ENCODE measurements around the gene HTATSF1. TPM values are rescaled to one million over a fixed set of nuclear protein-coding genes. Genes with fewer than 3 reads are reported as not detected.

The HTATSF1 gene
- polyA plus RNA-seq, 3 donors = 1.9 to 20.5 (median 14.2) TPM

DNA sequence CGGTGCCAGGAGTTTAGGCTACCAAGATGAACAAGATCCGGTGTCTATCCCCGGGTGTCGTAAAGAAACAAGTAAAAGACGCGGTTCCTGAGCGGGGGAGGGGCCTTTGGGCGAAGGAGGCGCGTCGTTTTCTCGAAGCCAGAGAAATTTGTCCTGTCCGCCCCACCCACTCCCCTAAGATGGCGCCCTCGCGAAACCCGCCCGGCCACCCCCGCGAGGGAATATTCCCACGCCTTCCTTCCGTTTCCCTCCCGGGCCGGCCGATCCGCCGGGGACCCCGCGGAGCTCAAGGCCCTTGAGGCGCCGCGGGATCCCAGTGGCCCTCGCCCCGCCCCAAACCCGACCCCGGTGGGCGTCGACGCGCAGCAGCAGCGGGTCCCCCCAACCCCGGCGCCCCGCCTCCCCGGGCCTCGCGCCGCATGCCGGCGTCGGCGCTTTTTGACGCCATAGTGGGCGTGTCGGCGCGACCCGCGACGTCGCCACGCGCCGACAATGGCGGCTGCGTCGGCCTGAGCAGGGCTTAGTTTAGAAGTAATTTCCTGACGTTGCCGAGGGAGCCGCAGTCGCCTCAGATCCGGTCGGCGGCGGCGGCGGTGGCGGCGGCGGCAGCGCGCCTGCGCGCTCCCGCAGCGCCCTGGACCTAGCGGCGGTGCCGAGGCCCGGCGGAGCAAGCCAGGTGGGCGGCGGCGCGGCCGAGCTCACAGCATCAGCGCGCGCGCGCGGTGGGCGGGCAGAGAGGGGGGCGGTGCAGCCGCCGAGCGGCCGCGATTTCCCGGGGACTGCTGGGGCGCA lies 432 bp upstream of the HTATSF1 start:
- WGBS (ENCODE audit: insufficient coverage) = under 1% methylated on average over 54 of the region's 111 CpGs
- intact Hi-C loops (cut with micrococcal nuclease) = no loop called here
- Histone ChIP-seq H3K4me1 (ENCODE audit: control insufficient read depth in 1 of 2, insufficient read depth in 2 of 2, low read length in 2 of 2) (peaks cover 17 to 27% of the 10 kb centered on the region in 2 donors), H3K36me3 (replicated peaks in 1 of 2; ENCODE audit: control insufficient read depth in 1 of 2, insufficient read depth in 2 of 2, low read length in 2 of 2) (peaks cover 15 to 23% of the 10 kb centered on the region in 2 donors), H3K9me3 (replicated peaks in 1 of 2; ENCODE audit: control insufficient read depth in 1 of 2, insufficient read depth in 1 of 2, low read length in 2 of 2) (no peaks in the 10 kb centered on the region), H3K4me3 (replicated peaks in 1 of 3; ENCODE audit: low read depth in 2 of 3, low read length in 3 of 3) (peak overlapping the region; percentile 72 to 98 (median 80)), H3K27me3 (ENCODE audit: control insufficient read depth in 2 of 2, insufficient read depth in 2 of 2, low read length in 2 of 2) (no peaks in the 10 kb centered on the region), H3K79me2 (ENCODE audit: insufficient read depth, low read length) (peaks cover 15% of the 10 kb centered on the region), H3K27ac (ENCODE audit: low read depth in 1 of 2, low read length in 2 of 2) (peak overlapping the region; percentile 74 to 87), H3K9ac (ENCODE audit: insufficient read depth, low read length, poor library complexity, severe bottlenecking) (peak overlapping the region; percentile 72), H3K4me2 (replicated peaks; ENCODE audit: extremely low read depth, low read length, poor library complexity, severe bottlenecking) (peak overlapping the region; percentile 76), H4K20me1 (ENCODE audit: insufficient read depth, low read length) (no peaks in the 10 kb centered on the region), H2AFZ (ENCODE audit: insufficient read depth, low read depth, low read length, poor library complexity, severe bottlenecking) (peak overlapping the region; percentile 80)
- peak; percentile 79 to 83 (median 82) for DNase-seq
- Mint-ChIP-seq H3K4me3 (peak overlapping the region; percentile 85 to 91), H3K27ac (peak overlapping the region; percentile 92 to 97 (median 95)), H3K9me3 (peaks cover 0 to 6% (median 0%) of the 10 kb centered on the region in 7 donors), H3K27me3 (ENCODE audit: low read depth in 3 of 3) (peaks cover 0 to 6% (median 0%) of the 10 kb centered on the region in 3 donors), H3K36me3 (peaks cover 10 to 15% of the 10 kb centered on the region in 2 donors), H3K4me1 (peaks cover 26% of the 10 kb centered on the region)
- TF ChIP-seq, protein P1, sequence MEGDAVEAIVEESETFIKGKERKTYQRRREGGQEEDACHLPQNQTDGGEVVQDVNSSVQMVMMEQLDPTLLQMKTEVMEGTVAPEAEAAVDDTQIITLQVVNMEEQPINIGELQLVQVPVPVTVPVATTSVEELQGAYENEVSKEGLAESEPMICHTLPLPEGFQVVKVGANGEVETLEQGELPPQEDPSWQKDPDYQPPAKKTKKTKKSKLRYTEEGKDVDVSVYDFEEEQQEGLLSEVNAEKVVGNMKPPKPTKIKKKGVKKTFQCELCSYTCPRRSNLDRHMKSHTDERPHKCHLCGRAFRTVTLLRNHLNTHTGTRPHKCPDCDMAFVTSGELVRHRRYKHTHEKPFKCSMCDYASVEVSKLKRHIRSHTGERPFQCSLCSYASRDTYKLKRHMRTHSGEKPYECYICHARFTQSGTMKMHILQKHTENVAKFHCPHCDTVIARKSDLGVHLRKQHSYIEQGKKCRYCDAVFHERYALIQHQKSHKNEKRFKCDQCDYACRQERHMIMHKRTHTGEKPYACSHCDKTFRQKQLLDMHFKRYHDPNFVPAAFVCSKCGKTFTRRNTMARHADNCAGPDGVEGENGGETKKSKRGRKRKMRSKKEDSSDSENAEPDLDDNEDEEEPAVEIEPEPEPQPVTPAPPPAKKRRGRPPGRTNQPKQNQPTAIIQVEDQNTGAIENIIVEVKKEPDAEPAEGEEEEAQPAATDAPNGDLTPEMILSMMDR (IDR thresholded peaks at IDR 0.05) = no peak

DNA sequence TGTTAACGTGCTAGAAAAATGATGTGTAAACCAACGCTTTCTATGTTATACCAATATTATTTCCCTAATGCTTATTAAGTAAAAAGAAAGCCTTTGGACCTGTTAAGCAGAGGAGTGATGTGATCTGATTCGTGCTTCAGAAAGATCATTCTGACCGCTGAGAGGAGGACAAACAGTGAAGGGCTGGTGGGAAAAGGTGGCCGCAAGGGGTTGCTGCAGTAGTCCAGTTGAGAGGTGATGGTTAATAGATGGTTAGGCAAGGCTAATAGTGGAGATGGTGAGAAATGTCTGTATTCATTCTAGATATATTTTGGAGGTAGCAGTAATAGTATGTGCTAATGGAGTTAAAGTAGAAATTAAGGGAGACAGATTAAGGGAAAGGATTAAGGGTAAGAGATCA lies 21.7 kb downstream of the HTATSF1 start:
- Histone ChIP-seq H2AFZ (ENCODE audit: insufficient read depth, low read depth, low read length, poor library complexity, severe bottlenecking) (no peak overlapping the region), H3K4me3 (replicated peaks in 1 of 3; ENCODE audit: low read depth in 2 of 3, low read length in 3 of 3) (no peak overlapping the region), H3K27ac (ENCODE audit: low read depth in 1 of 2, low read length in 2 of 2) (no peak overlapping the region), H3K36me3 (replicated peaks in 1 of 2; ENCODE audit: control insufficient read depth in 1 of 2, insufficient read depth in 2 of 2, low read length in 2 of 2) (no peaks in the 10 kb centered on the region), H3K4me1 (ENCODE audit: control insufficient read depth in 1 of 2, insufficient read depth in 2 of 2, low read length in 2 of 2) (no peaks in the 10 kb centered on the region), H3K9ac (ENCODE audit: insufficient read depth, low read length, poor library complexity, severe bottlenecking) (no peak overlapping the region), H3K27me3 (ENCODE audit: control insufficient read depth in 2 of 2, insufficient read depth in 2 of 2, low read length in 2 of 2) (peaks cover 0 to 5% of the 10 kb centered on the region in 2 donors), H3K9me3 (replicated peaks in 1 of 2; ENCODE audit: control insufficient read depth in 1 of 2, insufficient read depth in 1 of 2, low read length in 2 of 2) (no peaks in the 10 kb centered on the region), H3K79me2 (ENCODE audit: insufficient read depth, low read length) (no peaks in the 10 kb centered on the region), H4K20me1 (ENCODE audit: insufficient read depth, low read length) (no peaks in the 10 kb centered on the region), H3K4me2 (replicated peaks; ENCODE audit: extremely low read depth, low read length, poor library complexity, severe bottlenecking) (no peak overlapping the region)
- DNase-seq = no peak
- Mint-ChIP-seq H3K4me3 (no peak overlapping the region), H3K4me1 (no peaks in the 10 kb centered on the region), H3K36me3 (no peaks in the 10 kb centered on the region), H3K9me3 (peaks cover 0 to 2% (median 0%) of the 10 kb centered on the region in 7 donors), H3K27me3 (ENCODE audit: low read depth in 3 of 3) (peaks cover 0 to 2% (median 1%) of the 10 kb centered on the region in 3 donors), H3K27ac (no peak overlapping the region)
- TF ChIP-seq, protein P1 (IDR thresholded peaks at IDR 0.05) = no peak
- intact Hi-C loops (cut with micrococcal nuclease) = no loop called here
- 89% methylated on average over 2 of the region's 5 CpGs for WGBS (ENCODE audit: insufficient coverage)

Measured in CD14-positive monocyte (primary cell).